Keratinocyte (primary cell): Measurements from ENCODE around the gene KIFAP3.

Experiments used
- CTCF ChIP-seq, 3 experiments: IDR thresholded peaks in 1 of 3; conservative IDR thresholded peaks in 1 of 3; optimal IDR thresholded peaks in 1 of 3; 2 replicates in 2 of 3; 3 replicates in 1 of 3; pipeline versions ENCODE3 to v1.5.1; 2011; ENCODE audit warnings: low read length in 3 of 3, mild to moderate bottlenecking in 3 of 3, moderate library complexity in 2 of 3, control low read depth in 1 of 3, inconsistent platforms in 1 of 3; ENCODE audit not compliant: insufficient read depth in 2 of 3; ENCODE audit errors: extremely low read depth in 1 of 3
- EZH2 ChIP-seq: IDR thresholded peaks from one replicate; pipeline ENCODE4 v1.6.1; 2012; ENCODE audit warnings: inconsistent platforms, mild to moderate bottlenecking, low read length, moderate library complexity

GRCh38 chr1:170114906-170115305 lies 40.4 kb upstream of the KIFAP3 start:
- no peak for TF ChIP-seq CTCF (optimal IDR thresholded peaks at IDR 0.05 in 1 of 3, IDR thresholded peaks at IDR 0.05 in 1 of 3, conservative IDR thresholded peaks at IDR 0.05 in 1 of 3; ENCODE audit: extremely low read depth in 1 of 3, insufficient read depth in 2 of 3, low read length in 3 of 3)
- no peak for TF ChIP-seq EZH2
